Liver (tissue), 3 donors: ENCODE results near the gene C2CD4C.

ENCODE experiments used
- ATF3 ChIP-seq: IDR thresholded peaks from 2 replicates; pipeline ENCODE4 v1.6.1; 2016; ENCODE audit warnings: antibody characterized with exemption
- CTCF ChIP-seq: fragments of 150-350 bp; IDR thresholded peaks from 2 replicates; pipeline ENCODE4 v1.5.1; 2017; ENCODE audit warnings: improper control_type of control experiment, low read depth, low read length; ENCODE audit not compliant: missing input control
- GABPA ChIP-seq, 2 donors: IDR thresholded peaks in 1 of 2; conservative IDR thresholded peaks in 1 of 2; 2 replicates each; pipeline ENCODE4 v1.6.1; 2016; ENCODE audit warnings: antibody characterized with exemption in 2 of 2, mild to moderate bottlenecking in 1 of 2, moderate library complexity in 1 of 2
- JUND ChIP-seq, 2 donors: IDR thresholded peaks; 2 replicates each; pipeline ENCODE4 v1.6.1; 2016; ENCODE audit warnings: antibody characterized with exemption in 2 of 2
- RAD21 ChIP-seq, 2 donors: IDR thresholded peaks; 2 replicates each; pipeline ENCODE4 v1.6.1; 2016; ENCODE audit warnings: antibody characterized with exemption in 2 of 2, mild to moderate bottlenecking in 2 of 2
- REST ChIP-seq: IDR thresholded peaks from 2 replicates; pipeline ENCODE4 v1.6.1; 2016; ENCODE audit warnings: antibody characterized with exemption, mild to moderate bottlenecking
- RXRA ChIP-seq, 2 donors: IDR thresholded peaks; 2 replicates each; pipeline ENCODE4 v1.6.1; 2017 to 2018; ENCODE audit warnings: antibody characterized with exemption in 2 of 2, mild to moderate bottlenecking in 1 of 2
- TAF1 ChIP-seq: conservative IDR thresholded peaks from 2 replicates; pipeline ENCODE4 v1.6.1; 2016; ENCODE audit warnings: antibody characterized with exemption, mild to moderate bottlenecking
- YY1 ChIP-seq: IDR thresholded peaks from 2 replicates; pipeline ENCODE4 v1.6.1; 2016; ENCODE audit warnings: antibody characterized with exemption, mild to moderate bottlenecking
- donor health status: healthy.
- donor health status: healthy.

GRCh38 chr19:441213-441836 lies 32.4 kb upstream of the C2CD4C start:
- no peak for TF ChIP-seq JUND (IDR thresholded peaks at IDR 0.05)
- TF ChIP-seq GABPA (IDR thresholded peaks at IDR 0.05 in 1 of 2, conservative IDR thresholded peaks at IDR 0.05 in 1 of 2): no peak
- no peak for TF ChIP-seq CTCF
- TF ChIP-seq TAF1: no peak
- TF ChIP-seq RAD21 (IDR thresholded peaks at IDR 0.05): no peak
- no peak for TF ChIP-seq RXRA (IDR thresholded peaks at IDR 0.05)
- TF ChIP-seq REST: no peak
- no peak for TF ChIP-seq ATF3
- TF ChIP-seq YY1: no peak
